Upper lobe of left lung (tissue), 6 donors: ENCODE results near the gene CDC42BPA. TPM values are rescaled to one million over a fixed set of nuclear protein-coding genes. Genes with fewer than 3 reads are reported as not detected.

ENCODE experiments used
- ATAC-seq, 2 donors: fragments of 200-7000 bp; cut with Tn5 transposase; one replicate each; pipeline ENCODE4 v1.9.1; 2022; ENCODE audit warnings: mild to moderate bottlenecking in 2 of 2, moderate library complexity in 2 of 2; ENCODE audit not compliant: low FRiP score in 2 of 2
- DNase-seq, 2 donors: peaks; one replicate each; pipeline ENCODE4 v3.0.0-alpha.2; 2019 to 2020
- H3K27ac ChIP-seq, 4 donors: fragments of 200-600 bp; sonication (generic); one replicate each; pipeline ENCODE4 v1.5.1; 2016 to 2019
- H3K27me3 ChIP-seq, 4 donors: fragments of 200-600 bp; sonication (generic); one replicate each; pipeline ENCODE4 v1.5.1; 2017 to 2019
- H3K36me3 ChIP-seq, 4 donors: fragments of 200-600 bp; sonication (generic); one replicate each; pipeline ENCODE4 v1.5.1; 2016 to 2019
- H3K4me1 ChIP-seq, 4 donors: fragments of 200-600 bp; sonication (generic); one replicate each; pipeline ENCODE4 v1.5.1; 2018 to 2019
- H3K4me3 ChIP-seq, 4 donors: fragments of 200-600 bp; sonication (generic); one replicate each; pipeline ENCODE4 v1.5.1; 2017 to 2019; ENCODE audit warnings: mild to moderate bottlenecking in 2 of 4, moderate library complexity in 1 of 4
- H3K9me3 ChIP-seq, 4 donors: fragments of 200-600 bp; sonication (generic); one replicate each; pipeline ENCODE4 v1.5.1; 2018 to 2019
- EP300 ChIP-seq, 4 donors: sonication (generic); formaldehyde crosslinking; IDR thresholded peaks; one replicate each; pipeline ENCODE4 v1.5.1; 2017; ENCODE audit warnings: antibody characterized with exemption in 4 of 4, control low read depth in 2 of 4
- POLR2A ChIP-seq, 4 donors: fragments of 450-650 bp; IDR thresholded peaks; one replicate each; pipeline ENCODE4 v1.5.1; 2016 to 2017; ENCODE audit warnings: antibody characterized with exemption in 4 of 4, mild to moderate bottlenecking in 2 of 4
- POLR2AphosphoS5 ChIP-seq, 2 donors: sonication (generic); formaldehyde crosslinking; IDR thresholded peaks; one replicate each; pipeline ENCODE4 v1.5.1; 2017; ENCODE audit warnings: antibody characterized with exemption in 2 of 2
- WGBS, 2 donors: methylation state at CpG; one replicate each; pipeline ENCODE4 v1.1.5; 2017 to 2018; 5-methylcytosine and 5-hydroxymethylcytosine counted together
- total RNA-seq, 6 donors: library from RNA; depleted of rRNA in 4 of 6; stranded (reverse); fragments of >200 nt in 4 of 6; gene quantifications; one replicate each; pipeline versions ENCODE4 v1.1.0 to v1.2.1, GENCODE V29; 2016 to 2021
- TF ChIP-seq, protein P1 (sequence below), 6 experiments: fragments of 450-650 bp in 4 of 6; fragments of 200-600 bp in 2 of 6; sonication (generic) in 2 of 6; IDR thresholded peaks; one replicate each; pipeline ENCODE4 v1.5.1; 2016 to 2019; ENCODE audit warnings: antibody characterized with exemption in 6 of 6
- donor health status: DM: no; HTN: no; CAD: no; lungs with moderate emphysema.
- donor health status: DM: no; HTN: yes; CAD: no; lungs with severe emphysema.

CDC42BPA gene
- total RNA-seq, 6 donors from 2014 or later = 27.8 to 76.1 (median 33.1) TPM

DNA sequence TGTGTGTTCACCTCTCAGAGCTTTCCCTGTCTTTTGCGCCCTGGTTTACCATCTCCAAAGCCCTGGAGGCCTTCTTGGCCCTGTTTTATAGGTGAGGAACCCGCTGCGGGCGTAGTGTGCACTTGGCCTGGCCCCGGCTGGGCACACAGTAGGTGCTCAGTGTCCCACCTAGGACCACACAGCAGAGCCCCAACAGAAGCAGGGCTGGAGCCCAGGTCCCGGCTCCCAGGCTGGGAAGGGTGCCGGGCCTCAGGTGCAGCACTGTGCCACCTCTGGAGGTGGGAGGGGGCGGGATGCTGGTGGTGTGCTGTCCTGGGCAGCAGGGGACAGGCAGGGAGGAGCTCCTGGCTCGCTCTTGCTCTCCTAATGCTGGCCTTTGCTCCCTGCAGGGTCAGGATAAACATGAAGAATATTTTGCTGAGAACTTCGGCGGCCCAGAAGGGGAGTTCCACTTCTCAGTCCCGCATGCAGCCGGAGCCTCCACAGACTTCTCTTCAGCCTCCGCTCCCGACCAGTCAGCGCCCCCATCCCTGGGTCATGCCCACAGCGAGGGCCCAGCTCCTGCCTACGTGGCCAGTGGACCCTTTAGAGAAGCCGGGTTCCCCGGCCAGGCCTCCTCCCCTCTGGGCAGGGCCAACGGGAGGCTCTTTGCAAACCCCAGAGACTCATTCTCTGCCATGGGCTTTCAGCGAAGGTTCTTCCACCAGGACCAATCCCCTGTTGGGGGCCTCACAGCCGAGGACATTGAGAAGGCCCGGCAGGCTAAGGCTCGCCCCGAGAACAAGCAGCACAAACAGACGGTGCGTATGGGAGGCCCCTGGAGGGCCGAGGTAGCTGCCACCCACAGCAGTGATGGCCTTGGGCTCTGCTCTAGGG lies 353.4 kb downstream of the CDC42BPA start:
- no peak overlapping the region for H3K4me3 ChIP-seq
- H3K4me1 ChIP-seq = no peaks in the 10 kb centered on the region
- ATAC-seq (no peak), DNase-seq (peak in 1 of 2 donors; percentile 69)
- no peak overlapping the region for H3K27ac ChIP-seq
- 95 to 99% methylated on average over 13 to 28 of the region's 29 CpGs for WGBS, 2 donors
- no peak for TF ChIP-seq EP300 (IDR thresholded peaks at IDR 0.05)
- TF ChIP-seq POLR2AphosphoS5 (IDR thresholded peaks at IDR 0.05) = no peak
- no peaks in the 10 kb centered on the region for H3K27me3 ChIP-seq
- no peaks in the 10 kb centered on the region for H3K9me3 ChIP-seq
- peaks cover 8 to 32% (median 22%) of the 10 kb centered on the region in 4 donors for H3K36me3 ChIP-seq

DNA sequence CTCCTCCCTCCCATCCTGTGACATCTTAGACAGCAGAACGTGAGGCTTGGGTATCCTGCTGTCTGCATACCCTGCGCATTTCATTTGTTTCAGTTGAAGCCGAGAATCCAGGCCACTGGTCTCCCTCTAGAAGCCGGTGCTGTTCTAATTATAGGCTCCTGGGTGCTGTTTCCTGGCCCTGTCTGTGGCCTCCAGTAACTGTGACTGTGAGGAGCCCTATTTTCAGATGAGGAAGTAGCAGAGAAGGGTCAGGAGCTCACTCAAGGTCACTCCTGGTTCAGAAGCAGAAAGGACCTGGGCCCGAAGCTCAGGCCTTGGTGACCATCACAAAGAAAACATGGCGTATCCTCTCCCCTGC lies 354.2 kb downstream of the CDC42BPA start:
- no peak for TF ChIP-seq POLR2AphosphoS5 (IDR thresholded peaks at IDR 0.05)
- TF ChIP-seq, protein P1, sequence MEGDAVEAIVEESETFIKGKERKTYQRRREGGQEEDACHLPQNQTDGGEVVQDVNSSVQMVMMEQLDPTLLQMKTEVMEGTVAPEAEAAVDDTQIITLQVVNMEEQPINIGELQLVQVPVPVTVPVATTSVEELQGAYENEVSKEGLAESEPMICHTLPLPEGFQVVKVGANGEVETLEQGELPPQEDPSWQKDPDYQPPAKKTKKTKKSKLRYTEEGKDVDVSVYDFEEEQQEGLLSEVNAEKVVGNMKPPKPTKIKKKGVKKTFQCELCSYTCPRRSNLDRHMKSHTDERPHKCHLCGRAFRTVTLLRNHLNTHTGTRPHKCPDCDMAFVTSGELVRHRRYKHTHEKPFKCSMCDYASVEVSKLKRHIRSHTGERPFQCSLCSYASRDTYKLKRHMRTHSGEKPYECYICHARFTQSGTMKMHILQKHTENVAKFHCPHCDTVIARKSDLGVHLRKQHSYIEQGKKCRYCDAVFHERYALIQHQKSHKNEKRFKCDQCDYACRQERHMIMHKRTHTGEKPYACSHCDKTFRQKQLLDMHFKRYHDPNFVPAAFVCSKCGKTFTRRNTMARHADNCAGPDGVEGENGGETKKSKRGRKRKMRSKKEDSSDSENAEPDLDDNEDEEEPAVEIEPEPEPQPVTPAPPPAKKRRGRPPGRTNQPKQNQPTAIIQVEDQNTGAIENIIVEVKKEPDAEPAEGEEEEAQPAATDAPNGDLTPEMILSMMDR (IDR thresholded peaks at IDR 0.05) = no peak
- no peak for TF ChIP-seq EP300 (IDR thresholded peaks at IDR 0.05)
- Histone ChIP-seq H3K4me3 (no peak overlapping the region), H3K27ac (no peak overlapping the region), H3K36me3 (peaks cover 8 to 32% (median 22%) of the 10 kb centered on the region in 4 donors), H3K9me3 (no peaks in the 10 kb centered on the region), H3K4me1 (no peaks in the 10 kb centered on the region), H3K27me3 (no peaks in the 10 kb centered on the region)
- WGBS, 2 donors = 67 to 74% methylated on average over 6 of the region's 6 CpGs
- ATAC-seq (no peak), DNase-seq (no peak)

DNA sequence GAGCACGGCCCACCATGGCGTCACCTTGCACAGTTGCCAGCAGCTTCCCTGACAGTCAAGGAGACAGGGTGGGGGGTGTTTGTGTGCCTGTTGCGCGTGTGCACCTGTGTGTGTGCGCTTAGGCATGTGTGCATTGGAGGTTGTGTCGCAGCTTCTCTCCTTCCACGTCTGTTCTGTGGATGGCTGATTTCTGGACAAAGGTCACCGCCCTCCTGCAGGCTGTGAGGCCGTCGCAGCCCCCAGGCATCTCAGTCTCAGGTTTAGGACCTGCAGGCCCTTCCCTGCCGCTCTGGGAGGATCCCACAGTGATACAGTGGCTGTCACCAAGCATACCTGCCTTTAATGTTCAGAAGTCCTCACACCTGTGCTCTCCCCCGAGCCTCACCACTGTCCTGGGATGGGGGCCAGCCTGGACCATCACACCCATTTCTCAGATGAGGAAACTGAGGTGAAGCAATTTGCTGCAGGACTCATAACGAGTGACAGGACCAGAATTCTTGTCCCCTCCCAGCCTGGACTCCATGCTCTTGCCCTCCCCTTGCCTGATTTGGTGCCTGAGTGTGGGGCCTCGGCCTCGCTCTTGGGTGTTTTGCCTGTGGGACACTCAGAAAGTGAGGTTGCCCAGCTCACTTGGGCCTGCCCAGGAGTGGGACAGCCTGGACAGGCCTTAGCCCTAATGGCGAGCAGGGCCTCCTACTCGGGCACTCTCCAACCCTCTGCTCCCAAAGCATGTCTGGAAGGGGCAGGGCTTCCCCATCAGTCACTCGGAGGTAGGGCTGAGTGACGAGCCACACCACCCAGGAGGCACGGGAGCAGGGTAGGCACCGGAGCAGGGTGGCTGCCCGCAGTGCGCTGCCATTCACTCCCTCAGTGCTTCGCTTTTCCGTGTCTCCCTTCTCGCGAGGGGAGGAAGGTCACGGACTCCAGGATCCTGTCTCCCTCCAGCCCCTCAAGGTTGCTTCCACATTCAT lies 355.6 kb downstream of the CDC42BPA start:
- no peaks in the 10 kb centered on the region for H3K27me3 ChIP-seq
- DNase-seq (peak in 1 of 2 donors; percentile 52), ATAC-seq (no peak)
- TF ChIP-seq, protein P1 (IDR thresholded peaks at IDR 0.05) = no peak
- no peak for TF ChIP-seq POLR2A (IDR thresholded peaks at IDR 0.05)
- no peak for TF ChIP-seq POLR2AphosphoS5 (IDR thresholded peaks at IDR 0.05)
- TF ChIP-seq EP300 (IDR thresholded peaks at IDR 0.05) = no peak
- H3K4me1 ChIP-seq = no peaks in the 10 kb centered on the region
- 91 to 92% methylated on average over 16 to 27 of the region's 28 CpGs for WGBS, 2 donors
- no peak overlapping the region for H3K4me3 ChIP-seq
- H3K9me3 ChIP-seq = no peaks in the 10 kb centered on the region
- no peak overlapping the region for H3K27ac ChIP-seq
- H3K36me3 ChIP-seq = peaks cover 8 to 32% (median 22%) of the 10 kb centered on the region in 4 donors

DNA sequence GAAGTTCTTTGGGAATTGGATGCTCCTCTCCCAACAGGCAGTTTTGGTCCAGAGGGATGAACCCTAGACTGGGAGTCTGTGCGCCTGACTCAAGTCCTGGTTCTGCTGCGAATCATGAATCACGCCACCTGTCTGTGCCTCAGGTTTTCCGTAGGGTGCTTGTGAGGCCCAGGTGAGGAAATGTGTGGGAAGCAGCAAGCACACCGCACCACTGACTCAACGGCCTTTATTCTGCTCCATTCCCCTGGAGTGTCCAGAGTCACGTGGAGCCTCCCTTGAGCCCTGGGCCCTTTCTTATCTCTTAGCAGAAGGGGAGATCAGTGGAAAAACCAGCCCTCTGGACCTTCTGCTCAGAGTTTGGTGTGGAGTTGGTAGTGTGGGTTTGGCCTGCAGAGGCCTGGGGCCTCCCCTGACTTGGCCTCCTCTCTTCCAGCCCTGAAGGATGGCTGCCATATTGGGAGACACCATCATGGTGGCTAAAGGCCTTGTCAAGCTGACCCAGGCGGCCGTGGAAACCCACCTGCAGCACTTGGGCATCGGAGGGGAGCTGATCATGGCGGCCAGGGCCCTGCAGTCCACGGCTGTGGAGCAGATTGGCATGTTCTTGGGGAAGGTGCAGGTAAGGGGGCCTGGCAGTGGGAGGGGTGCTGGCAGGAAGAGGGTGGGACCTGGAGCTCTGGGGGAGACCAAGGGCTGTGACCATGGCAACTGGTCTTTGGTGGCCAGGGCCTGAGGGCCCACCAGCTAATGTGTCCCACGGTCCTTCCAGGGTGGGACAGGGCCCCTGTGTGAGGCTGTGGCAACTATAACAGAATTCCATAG lies 357.1 kb downstream of the CDC42BPA start:
- Histone ChIP-seq H3K36me3 (peaks cover 8 to 30% (median 18%) of the 10 kb centered on the region in 4 donors), H3K4me1 (no peaks in the 10 kb centered on the region), H3K4me3 (no peak overlapping the region), H3K27ac (no peak overlapping the region), H3K9me3 (no peaks in the 10 kb centered on the region), H3K27me3 (no peaks in the 10 kb centered on the region)
- no peak for ATAC-seq
- DNase-seq = no peak
- TF ChIP-seq POLR2A (IDR thresholded peaks at IDR 0.05) (no peak), POLR2AphosphoS5 (IDR thresholded peaks at IDR 0.05) (no peak), EP300 (IDR thresholded peaks at IDR 0.05) (no peak)
- TF ChIP-seq, protein P1 (IDR thresholded peaks at IDR 0.05) = no peak
- WGBS, 2 donors = 91 to 96% methylated on average over 7 to 12 of the region's 13 CpGs
